K562 (cell line): ENCODE data around the gene TMEM164. TPM values are rescaled to one million over a fixed set of nuclear protein-coding genes. Genes with fewer than 3 reads are reported as not detected.

Source experiments
- ATAC-seq: fragments of 200-7000 bp; cut with Tn5 transposase; 3 replicates; pipeline ENCODE4 v1.9.1; 2020; ENCODE audit warnings: moderate library complexity
- BruUV-seq: library from RNA; stranded (reverse); fragments of 400-500 nt; replicated peaks from 2 replicates; lab custom pipeline; 2021; lab: Mats Ljungman, UMichigan
- CTCF ChIA-PET: fragments of 300-600 bp; formaldehyde crosslinking; extraction: SDS; loops from one replicate; lab custom pipeline; 2021; ENCODE audit warnings: low intra/inter-chr PET ratio; lab: Yijun Ruan, JAX
- POLR2A ChIA-PET: fragments of 300-600, 350-650 bp; sonication (Branson Sonifier 250); formaldehyde crosslinking; extraction: SDS; loops from one replicate; lab custom pipeline; 2021; ENCODE audit warnings: antibody characterized with exemption, inconsistent platforms; lab: Yijun Ruan, JAX
- DNase-seq, 4 experiments: peaks; one replicate each; pipeline versions ENCODE4 v3.0.0 to v3.0.0-alpha.2; 2011 to 2018; ENCODE audit warnings: low spot score in 3 of 4, mixed read lengths in 3 of 4; ENCODE audit errors: extremely low read depth in 1 of 4
- FAIRE-seq: peaks from 2 replicates; lab custom pipeline; 2011; peaks lifted over from hg19 to GRCh38; lab: Jason Lieb, UNC
- H2AFZ ChIP-seq: 2 replicates; pipeline ENCODE4 v1.6.0; 2011; ENCODE audit warnings: low read depth, low read length, control low read depth, inconsistent platforms
- H3K27ac ChIP-seq: fragments of 200-600 bp; 3 replicates; pipeline ENCODE4 v1.8.0; 2011; ENCODE audit warnings: low read depth, mild to moderate bottlenecking, control low read depth, inconsistent platforms, low read length, moderate library complexity, mixed read lengths; ENCODE audit errors: extremely low read depth
- H3K27me3 ChIP-seq, 2 experiments: fragments of 300-600 bp in 1 of 2; 2 replicates in 1 of 2; 3 replicates in 1 of 2; pipeline versions ENCODE4 v1.6.0 to v1.8.0; 2011; ENCODE audit warnings: inconsistent platforms in 2 of 2, low read length in 2 of 2, mild to moderate bottlenecking in 1 of 2, mixed read lengths in 1 of 2, moderate library complexity in 1 of 2; ENCODE audit not compliant: control insufficient read depth in 2 of 2, insufficient read depth in 2 of 2
- H3K36me3 ChIP-seq: fragments of 300-600 bp; 3 replicates; pipeline ENCODE4 v1.8.0; 2011; ENCODE audit warnings: mild to moderate bottlenecking, low read length, inconsistent platforms; ENCODE audit not compliant: control insufficient read depth, insufficient read depth
- H3K4me1 ChIP-seq, 2 experiments: fragments of 200-600 bp in 1 of 2; replicated peaks in 1 of 2; 2 replicates in 1 of 2; 3 replicates in 1 of 2; pipeline versions ENCODE4 v1.5.1 to v1.8.0; 2011; ENCODE audit warnings: inconsistent platforms in 2 of 2, low read length in 2 of 2, mild to moderate bottlenecking in 1 of 2, mixed read lengths in 1 of 2, moderate library complexity in 1 of 2; ENCODE audit not compliant: control insufficient read depth in 2 of 2, insufficient read depth in 2 of 2
- H3K4me2 ChIP-seq: 2 replicates; pipeline ENCODE4 v1.6.1; 2011; ENCODE audit warnings: low read length, control low read depth, inconsistent platforms, mixed read lengths; ENCODE audit not compliant: insufficient read depth
- H3K4me3 ChIP-seq: fragments of 200-600 bp; sonication (generic), shearing (Covaris generic); 2 replicates; pipeline ENCODE4 v1.5.1; 2016; ENCODE audit warnings: control low read depth, inconsistent platforms
- H3K79me2 ChIP-seq: fragments of 200-600 bp; 3 replicates; pipeline ENCODE4 v1.8.0; 2011; ENCODE audit warnings: low read length, inconsistent platforms; ENCODE audit not compliant: control insufficient read depth, insufficient read depth
- H3K9ac ChIP-seq, 2 experiments: 2 replicates each; pipeline versions ENCODE4 v1.6.0 to v1.6.1; 2011; ENCODE audit warnings: low read depth in 2 of 2, low read length in 2 of 2, control low read depth in 1 of 2, inconsistent platforms in 1 of 2, mild to moderate bottlenecking in 1 of 2, mixed read lengths in 1 of 2; ENCODE audit not compliant: insufficient read depth in 1 of 2
- H3K9me1 ChIP-seq: one replicate; pipeline ENCODE4 v1.6.0; 2011; ENCODE audit warnings: inconsistent platforms, mild to moderate bottlenecking, low read length, moderate library complexity; ENCODE audit not compliant: control insufficient read depth, insufficient read depth
- H3K9me3 ChIP-seq: replicated peaks from 2 replicates; pipeline ENCODE4 v1.5.1; 2011; ENCODE audit warnings: low read depth, low read length, inconsistent platforms; ENCODE audit not compliant: control insufficient read depth, insufficient read depth
- H4K20me1 ChIP-seq: replicated peaks from 2 replicates; pipeline ENCODE4 v1.6.1; 2011; ENCODE audit warnings: low read length, inconsistent platforms, mixed read lengths; ENCODE audit not compliant: control insufficient read depth, insufficient read depth
- ARID1B ChIP-seq: fragments of 450-650 bp; IDR thresholded peaks from 2 replicates; pipeline ENCODE4 v1.6.1; 2016; ENCODE audit warnings: antibody characterized with exemption, mild to moderate bottlenecking, inconsistent platforms
- BDP1 ChIP-seq: IDR thresholded peaks from 3 replicates; pipeline ENCODE4 v1.6.1; 2011; ENCODE audit not compliant: insufficient read length, insufficient read depth
- BRCA1 ChIP-seq, 2 experiments: fragments of 450-650 bp in 1 of 2; sonication (generic) in 1 of 2; formaldehyde crosslinking in 1 of 2; IDR thresholded peaks; 2 replicates each; pipeline versions ENCODE4 v1.5.0 to v1.6.1; 2017 to 2020; ENCODE audit warnings: mild to moderate bottlenecking in 1 of 2, missing genetic modification reagents in 1 of 2
- CREM ChIP-seq: IDR thresholded peaks from 2 replicates; pipeline ENCODE4 v1.6.1; 2014; ENCODE audit warnings: antibody characterized with exemption, low read depth
- CXXC5 ChIP-seq: fragments of 250-450 bp; sonication (Bioruptor Pico); IDR thresholded peaks from 2 replicates; pipeline ENCODE4 v1.8.0; 2022; ENCODE audit warnings: inconsistent platforms, mild to moderate bottlenecking, moderate library complexity
- EP300 ChIP-seq: IDR thresholded peaks from 2 replicates; pipeline ENCODE4 v1.6.1; 2012; ENCODE audit warnings: low read length, improper control_type of control experiment
- ETV1 ChIP-seq: fragments of 450-650 bp; conservative IDR thresholded peaks from 2 replicates; pipeline ENCODE4 v1.6.1; 2016; ENCODE audit warnings: missing genetic modification characterization, control low read depth, low read depth, missing compliant biosample characterization
- GABPA ChIP-seq: fragments of 200-800 bp; sonication (Bioruptor generic); conservative IDR thresholded peaks from 2 replicates; pipeline ENCODE4 v1.6.1; 2016; ENCODE audit warnings: low read depth, missing genetic modification characterization, missing compliant biosample characterization
- HMBOX1 ChIP-seq: sonication (generic); IDR thresholded peaks from 2 replicates; pipeline ENCODE4 v1.6.1; 2016
- ILK ChIP-seq: fragments of 450-650 bp; IDR thresholded peaks from 2 replicates; pipeline ENCODE4 v1.6.1; 2016; ENCODE audit warnings: missing genetic modification characterization, low read depth, mild to moderate bottlenecking, missing compliant biosample characterization, moderate library complexity, borderline replicate concordance
- KLF1 ChIP-seq: fragments of 450-650 bp; IDR thresholded peaks from 2 replicates; pipeline ENCODE4 v1.6.1; 2016; ENCODE audit warnings: missing genetic modification characterization, missing compliant biosample characterization
- MECOM ChIP-seq: fragments of 250-450 bp; sonication (Bioruptor Pico); IDR thresholded peaks from 2 replicates; pipeline ENCODE4 v1.8.0; 2022; ENCODE audit warnings: inconsistent platforms
- MIER1 ChIP-seq: fragments of 450-650 bp; IDR thresholded peaks from 2 replicates; pipeline ENCODE4 v1.6.1; 2016; ENCODE audit warnings: antibody characterized with exemption, mild to moderate bottlenecking, low read depth
- MXI1 ChIP-seq: IDR thresholded peaks from 2 replicates; pipeline ENCODE4 v1.6.1; 2011; ENCODE audit warnings: low read depth, mild to moderate bottlenecking, improper control_type of control experiment, low read length
- MYBL2 ChIP-seq, 2 experiments: fragments of 450-650 bp in 1 of 2; sonication (generic) in 1 of 2; formaldehyde crosslinking in 1 of 2; IDR thresholded peaks; 2 replicates each; pipeline versions ENCODE4 v1.6.1 to v1.8.1; 2017 to 2022; ENCODE audit warnings: borderline replicate concordance in 1 of 2, inconsistent platforms in 1 of 2, low read depth in 1 of 2, mild to moderate bottlenecking in 1 of 2, missing genetic modification reagents in 1 of 2, moderate library complexity in 1 of 2
- NFXL1 ChIP-seq: fragments of 450-650 bp; formaldehyde crosslinking; IDR thresholded peaks from 2 replicates; pipeline ENCODE4 v1.4.0; 2021; ENCODE audit warnings: mild to moderate bottlenecking
- SPI1 ChIP-seq: IDR thresholded peaks from 2 replicates; pipeline ENCODE4 v1.6.1; 2011; ENCODE audit warnings: low read depth, low read length, control low read depth, borderline replicate concordance
- TAF7 ChIP-seq: fragments of 450-650 bp; IDR thresholded peaks from 2 replicates; pipeline ENCODE4 v1.6.1; 2016; ENCODE audit warnings: missing genetic modification characterization, missing compliant biosample characterization
- ZNF165 ChIP-seq: fragments of 250-450 bp; sonication (Bioruptor Pico); IDR thresholded peaks from 2 replicates; pipeline ENCODE4 v1.4.0; 2020; ENCODE audit warnings: borderline replicate concordance
- ZNF217 ChIP-seq: sonication (generic); formaldehyde crosslinking; IDR thresholded peaks from 2 replicates; pipeline ENCODE4 v1.8.0; 2022; ENCODE audit warnings: mild to moderate bottlenecking, missing genetic modification reagents
- ZSCAN29 ChIP-seq: fragments of 450-650 bp; IDR thresholded peaks from 2 replicates; pipeline ENCODE4 v1.6.1; 2017
- WGBS: fragments of 100-300 bp; shearing (Covaris generic); methylation state at CpG from one replicate; pipeline ENCODE4 v1.1.6; 2016; ENCODE audit warnings: low coverage, mixed read lengths; ENCODE audit not compliant: insufficient coverage; ENCODE audit errors: missing lambda C conversion rate; 5-methylcytosine and 5-hydroxymethylcytosine counted together
- in situ Hi-C: fragments of 300-500 bp; cut with MboI; formaldehyde crosslinking; loops from 4 replicates; pipeline ENCODE4 v1.15.0; 2018; ENCODE audit warnings: inconsistent platforms, mixed read lengths
- intact Hi-C: fragments of 100-400 bp; cut with micrococcal nuclease; formaldehyde crosslinking; loops from 2 replicates; pipeline ENCODE4 v1.14.2; 2022
- polyA plus RNA-seq, 8 experiments: library from polyadenylated mRNA; depleted of rRNA in 4 of 8; stranded (reverse) in 5 of 8; unstranded in 3 of 8; fragments of >200 nt; fragmentation: Nextera tagmentation in 2 of 8; fragmentation: Illumina TruSeq in 1 of 8; extraction: Ambion mirVana in 2 of 8; extraction: Trizol in 1 of 8; gene quantifications; 2 replicates each; pipeline versions ENCODE4 v1.2.1 to v1.2.3, GENCODE V29; 2011 to 2014; ENCODE audit warnings: inconsistent platforms in 1 of 8, missing spikeins in 1 of 8
- total RNA-seq, 7 experiments: library from RNA; depleted of rRNA in 6 of 7; stranded (reverse); fragments of >200 nt in 6 of 7; fragmentation: Illumina TruSeq in 2 of 7; extraction: Trizol in 2 of 7; gene quantifications; 2 replicates each; pipeline versions ENCODE4 v1.2.1 to v1.2.3, GENCODE V29; 2011 to 2021; ENCODE audit warnings: low replicate concordance in 1 of 7
- TF ChIP-seq, protein P1 (sequence below): fragments of 250-450 bp; sonication (Bioruptor Pico); IDR thresholded peaks from 2 replicates; pipeline ENCODE4 v1.6.1; 2021; ENCODE audit warnings: mild to moderate bottlenecking

TMEM164 gene
- total and polyA plus RNA-seq, 9 of the 15 experiments (the other 6 are each of a cell fraction or from before 2014, with no cell fraction given), result 2.4 to 57.3 (median 23.1) TPM

DNA sequence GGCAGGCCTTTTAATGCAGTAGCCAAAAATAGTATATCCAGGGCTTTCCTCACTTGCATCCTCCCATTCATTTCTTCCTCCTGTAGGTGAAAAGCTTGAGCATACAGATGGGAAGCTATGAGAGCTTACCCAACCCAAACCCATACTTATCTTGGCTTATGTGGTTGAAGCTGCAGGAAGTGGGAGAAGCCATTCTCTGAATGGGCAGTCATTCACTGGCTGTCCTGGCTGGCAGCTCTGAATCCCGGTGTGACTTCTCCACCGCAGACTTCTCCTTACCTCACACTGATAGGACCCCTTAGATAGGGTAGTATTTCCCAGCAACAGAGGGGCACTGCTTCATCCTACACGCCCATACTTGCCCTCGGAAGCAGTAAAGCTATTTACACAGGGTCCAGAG, 189.6 kb downstream of the TMEM164 start (continued):
- TF ChIP-seq, protein P1, sequence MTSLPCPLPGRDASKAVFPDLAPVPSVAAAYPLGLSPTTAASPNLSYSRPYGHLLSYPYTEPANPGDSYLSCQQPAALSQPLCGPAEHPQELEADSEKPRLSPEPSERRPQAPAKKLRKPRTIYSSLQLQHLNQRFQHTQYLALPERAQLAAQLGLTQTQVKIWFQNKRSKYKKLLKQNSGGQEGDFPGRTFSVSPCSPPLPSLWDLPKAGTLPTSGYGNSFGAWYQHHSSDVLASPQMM (CRISPR knock-in tag), result no peak
- TF ChIP-seq NFXL1 (CRISPR knock-in tag) (no peak), ILK (no peak), ZNF217 (CRISPR knock-in tag) (no peak), ZSCAN29 (no peak), MXI1 (no peak), HMBOX1 (no peak), TAF7 (no peak), ZNF165 (CRISPR knock-in tag) (no peak)

DNA sequence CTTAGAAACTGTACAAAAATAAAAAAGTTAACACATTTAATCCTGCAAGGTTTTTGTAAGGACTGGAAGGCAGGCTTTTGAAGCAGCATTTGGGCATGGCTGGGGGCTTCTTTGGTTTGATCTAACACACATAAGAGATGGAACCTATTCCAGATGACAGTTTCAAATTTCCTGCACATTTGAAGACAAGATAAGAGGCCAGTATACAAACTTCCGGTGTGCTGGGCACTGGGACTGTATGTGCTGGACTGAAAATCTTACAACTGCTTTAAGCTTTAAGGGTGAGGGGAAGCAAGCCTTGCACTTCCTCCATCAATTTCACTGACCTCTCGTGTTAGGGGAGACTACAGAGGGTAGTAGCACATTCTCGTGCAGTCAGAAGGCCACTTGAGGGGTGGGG, 192.1 kb downstream of the TMEM164 start:
- H3K4me3 ChIP-seq, result no peak overlapping the region
- peaks cover 36% of the 10 kb centered on the region; the same call in 2 of the 3 replicates for H3K36me3 ChIP-seq
- H3K79me2 ChIP-seq, result no peaks in the 10 kb centered on the region
- peak; percentile 81 for ATAC-seq
- ChIA-PET POLR2A (interaction anchor here (1.2 kb wide), 1 partner anchor 16 kb away, joined by 4 read pairs; no protein-coding TSS in a partner anchor), CTCF (no interaction called here)
- H3K4me1 ChIP-seq, result peaks cover 0 to 7% of the 10 kb centered on the region in 2 experiments; a peak in 2 of 5 replicates
- H3K27me3 ChIP-seq, result no peaks in the 10 kb centered on the region
- H4K20me1 ChIP-seq, result no peaks in the 10 kb centered on the region
- no peak overlapping the region for H2AFZ ChIP-seq
- peak; percentile 73 for FAIRE-seq
- H3K4me2 ChIP-seq, result peak overlapping the region; percentile 47; the same call in 1 of the 2 replicates
- intact Hi-C loops, result no loop called here
- peak overlapping the region; percentile 50 for H3K27ac ChIP-seq
- no TSS peak for BruUV-seq
- TF ChIP-seq BDP1, result no peak
- peak; percentile 46 for TF ChIP-seq ETV1 (tag)
- TF ChIP-seq ARID1B, result peak; percentile 47; the same call in 1 of the 2 replicates
- TF ChIP-seq MECOM (CRISPR knock-in tag), result peak; percentile 51; the same call in 1 of the 2 replicates
- peak; percentile 9; the same call in 1 of the 2 replicates for TF ChIP-seq SPI1
- 0 out of 2 replicates have a peak, but pooled peaks have one; percentile 28 for TF ChIP-seq MIER1
- TF ChIP-seq GABPA, result peak; percentile 51
- 0 out of 2 replicates have a peak, but pooled peaks have one; percentile 29 for TF ChIP-seq MYBL2 (IDR thresholded peaks at IDR 0.05; ENCODE audit: low read depth)
- TF ChIP-seq MYBL2 (CRISPR knock-in tag; IDR thresholded peaks at IDR 0.05; ENCODE audit: borderline replicate concordance), result no peak
- TF ChIP-seq CREM, result no peak
- no peak for TF ChIP-seq BRCA1 (IDR thresholded peaks at IDR 0.05)
- TF ChIP-seq BRCA1 (CRISPR knock-in tag; IDR thresholded peaks at IDR 0.05), result no peak
- peak; percentile 68; the same call in 1 of the 2 replicates for TF ChIP-seq EP300
- TF ChIP-seq KLF1 (tag), result no peak
- TF ChIP-seq CXXC5 (CRISPR knock-in tag), result peak; percentile 10; the same call in 1 of the 2 replicates
- peak in 1 of 4 experiments; percentile 54 for DNase-seq
- H3K9me3 ChIP-seq, result no peaks in the 10 kb centered on the region
- 10% methylated on average over 3 of the region's 3 CpGs for WGBS
- in situ Hi-C loops, result no loop called here
- H3K9me1 ChIP-seq, result no peaks in the 10 kb centered on the region
- peak overlapping the region in 1 of 2 experiments; percentile 29; a peak in 1 of 4 replicates for H3K9ac ChIP-seq
